ENCODE measurements around the gene GTF3A. TPM values are rescaled to one million over a fixed set of nuclear protein-coding genes. Genes with fewer than 3 reads are reported as not detected.

Gene GTF3A
- polyA plus RNA-seq, 1 donor, result 68.4 TPM

- H3K9me3 ChIP-seq (ENCODE audit: control insufficient read depth, low read depth, low read length), result no peaks in the 10 kb centered on the region
- H3K36me3 ChIP-seq (ENCODE audit: control insufficient read depth, insufficient read depth, low read length), result no peaks in the 10 kb centered on the region
- no peak overlapping the region for H3K27ac ChIP-seq (ENCODE audit: low read length)
- no peak overlapping the region for H3K4me3 ChIP-seq (ENCODE audit: low read length)
- H3K4me1 ChIP-seq (ENCODE audit: control insufficient read depth, insufficient read depth, low read length), result peaks cover 6% of the 10 kb centered on the region
- no CpG with 5 or more reads among the region's 3 CpGs for WGBS (ENCODE audit: insufficient coverage, low lambda C conversion rate)
- H3K27me3 ChIP-seq (ENCODE audit: control insufficient read depth, insufficient read depth, low read length), result no peaks in the 10 kb centered on the region
- DNase-seq, result no peak
Measured at GRCh38 chr13:27466513-27466912, 42.1 kb downstream of the GTF3A start.

GRCh38 chr13:27470075-27470820, 45.8 kb downstream of the GTF3A start:
- no peaks in the 10 kb centered on the region for H3K9me3 ChIP-seq (ENCODE audit: control insufficient read depth, low read depth, low read length)
- H3K27ac ChIP-seq (ENCODE audit: low read length), result peak overlapping the region; percentile 67
- 50% methylated on average over 2 of the region's 5 CpGs for WGBS (ENCODE audit: insufficient coverage, low lambda C conversion rate)
- peaks cover 12% of the 10 kb centered on the region for H3K4me1 ChIP-seq (ENCODE audit: control insufficient read depth, insufficient read depth, low read length)
- no peak overlapping the region for H3K4me3 ChIP-seq (ENCODE audit: low read length)
- DNase-seq, result peak; percentile 64 to 84
- H3K27me3 ChIP-seq (ENCODE audit: control insufficient read depth, insufficient read depth, low read length), result no peaks in the 10 kb centered on the region
- H3K36me3 ChIP-seq (ENCODE audit: control insufficient read depth, insufficient read depth, low read length), result no peaks in the 10 kb centered on the region

GRCh38 chr13:27472441-27472840, 48.0 kb downstream of the GTF3A start:
- no CpG with 5 or more reads among the region's 2 CpGs for WGBS (ENCODE audit: insufficient coverage, low lambda C conversion rate)
- no peaks in the 10 kb centered on the region for H3K9me3 ChIP-seq (ENCODE audit: control insufficient read depth, low read depth, low read length)
- peaks cover 19% of the 10 kb centered on the region for H3K4me1 ChIP-seq (ENCODE audit: control insufficient read depth, insufficient read depth, low read length)

GRCh38 chr13:27472941-27473340, 48.5 kb downstream of the GTF3A start:
- DNase-seq, result peak in 1 of 2 donors; percentile 34
- no CpG with 5 or more reads among the region's 3 CpGs for WGBS (ENCODE audit: insufficient coverage, low lambda C conversion rate)
- Histone ChIP-seq H3K9me3 (ENCODE audit: control insufficient read depth, low read depth, low read length) (no peaks in the 10 kb centered on the region), H3K4me1 (ENCODE audit: control insufficient read depth, insufficient read depth, low read length) (peaks cover 24% of the 10 kb centered on the region), H3K27me3 (ENCODE audit: control insufficient read depth, insufficient read depth, low read length) (no peaks in the 10 kb centered on the region), H3K27ac (ENCODE audit: low read length) (no peak overlapping the region), H3K36me3 (ENCODE audit: control insufficient read depth, insufficient read depth, low read length) (no peaks in the 10 kb centered on the region), H3K4me3 (ENCODE audit: low read length) (no peak overlapping the region)

More at GRCh38 chr13:27472441-27472840, 48.0 kb downstream of the GTF3A start:
- no peak overlapping the region for H3K4me3 ChIP-seq (ENCODE audit: low read length)
- H3K36me3 ChIP-seq (ENCODE audit: control insufficient read depth, insufficient read depth, low read length), result no peaks in the 10 kb centered on the region
- no peak overlapping the region for H3K27ac ChIP-seq (ENCODE audit: low read length)
- no peaks in the 10 kb centered on the region for H3K27me3 ChIP-seq (ENCODE audit: control insufficient read depth, insufficient read depth, low read length)
- no peak for DNase-seq

GRCh38 chr13:27474751-27475268, 50.4 kb downstream of the GTF3A start:
- no peak for DNase-seq
- no peaks in the 10 kb centered on the region for H3K9me3 ChIP-seq (ENCODE audit: control insufficient read depth, low read depth, low read length)
- H3K36me3 ChIP-seq (ENCODE audit: control insufficient read depth, insufficient read depth, low read length), result no peaks in the 10 kb centered on the region
- H3K27ac ChIP-seq (ENCODE audit: low read length), result no peak overlapping the region
- H3K4me1 ChIP-seq (ENCODE audit: control insufficient read depth, insufficient read depth, low read length), result peaks cover 26% of the 10 kb centered on the region
- no peak overlapping the region for H3K4me3 ChIP-seq (ENCODE audit: low read length)
- H3K27me3 ChIP-seq (ENCODE audit: control insufficient read depth, insufficient read depth, low read length), result no peaks in the 10 kb centered on the region
- WGBS (ENCODE audit: insufficient coverage, low lambda C conversion rate), result 100% methylated on average over 4 of the region's 13 CpGs

- peak overlapping the region; percentile 20 for H3K27ac ChIP-seq (ENCODE audit: low read length)
- H3K4me1 ChIP-seq (ENCODE audit: control insufficient read depth, insufficient read depth, low read length), result peaks cover 19% of the 10 kb centered on the region
- H3K4me3 ChIP-seq (ENCODE audit: low read length), result no peak overlapping the region
- H3K27me3 ChIP-seq (ENCODE audit: control insufficient read depth, insufficient read depth, low read length), result no peaks in the 10 kb centered on the region
- H3K36me3 ChIP-seq (ENCODE audit: control insufficient read depth, insufficient read depth, low read length), result no peaks in the 10 kb centered on the region
- 5% methylated on average over 3 of the region's 10 CpGs for WGBS (ENCODE audit: insufficient coverage, low lambda C conversion rate)
- H3K9me3 ChIP-seq (ENCODE audit: control insufficient read depth, low read depth, low read length), result no peaks in the 10 kb centered on the region
- peak; percentile 39 to 73 for DNase-seq
Measured at GRCh38 chr13:27476943-27477703, 52.7 kb downstream of the GTF3A start.

GRCh38 chr13:27481766-27482165, 57.3 kb downstream of the GTF3A start:
- H3K27ac ChIP-seq (ENCODE audit: low read length), result no peak overlapping the region
- H3K4me3 ChIP-seq (ENCODE audit: low read length), result no peak overlapping the region
- WGBS (ENCODE audit: insufficient coverage, low lambda C conversion rate), result no CpG with 5 or more reads among the region's 11 CpGs
- H3K27me3 ChIP-seq (ENCODE audit: control insufficient read depth, insufficient read depth, low read length), result no peaks in the 10 kb centered on the region
- H3K4me1 ChIP-seq (ENCODE audit: control insufficient read depth, insufficient read depth, low read length), result peaks cover 13% of the 10 kb centered on the region
- no peaks in the 10 kb centered on the region for H3K9me3 ChIP-seq (ENCODE audit: control insufficient read depth, low read depth, low read length)
- peak; percentile 29 to 33 for DNase-seq
- H3K36me3 ChIP-seq (ENCODE audit: control insufficient read depth, insufficient read depth, low read length), result no peaks in the 10 kb centered on the region

- Histone ChIP-seq H3K4me3 (ENCODE audit: low read length) (no peak overlapping the region), H3K27ac (ENCODE audit: low read length) (no peak overlapping the region), H3K36me3 (ENCODE audit: control insufficient read depth, insufficient read depth, low read length) (no peaks in the 10 kb centered on the region), H3K4me1 (ENCODE audit: control insufficient read depth, insufficient read depth, low read length) (peaks cover 2% of the 10 kb centered on the region), H3K27me3 (ENCODE audit: control insufficient read depth, insufficient read depth, low read length) (no peaks in the 10 kb centered on the region), H3K9me3 (ENCODE audit: control insufficient read depth, low read depth, low read length) (no peaks in the 10 kb centered on the region)
- DNase-seq, result peak; percentile 16 to 32
- no CpG with 5 or more reads among the region's 7 CpGs for WGBS (ENCODE audit: insufficient coverage, low lambda C conversion rate)
Measured at GRCh38 chr13:27482983-27483382, 58.6 kb downstream of the GTF3A start.

GRCh38 chr13:27483421-27483820, 59.0 kb downstream of the GTF3A start:
- Histone ChIP-seq H3K4me1 (ENCODE audit: control insufficient read depth, insufficient read depth, low read length) (no peaks in the 10 kb centered on the region), H3K4me3 (ENCODE audit: low read length) (no peak overlapping the region), H3K36me3 (ENCODE audit: control insufficient read depth, insufficient read depth, low read length) (no peaks in the 10 kb centered on the region), H3K27me3 (ENCODE audit: control insufficient read depth, insufficient read depth, low read length) (no peaks in the 10 kb centered on the region), H3K27ac (ENCODE audit: low read length) (no peak overlapping the region), H3K9me3 (ENCODE audit: control insufficient read depth, low read depth, low read length) (no peaks in the 10 kb centered on the region)
- no peak for DNase-seq
- WGBS (ENCODE audit: insufficient coverage, low lambda C conversion rate), result no CpG with 5 or more reads among the region's 11 CpGs

All from large intestine (tissue), 3 donors.